Skeletal muscle tissue (tissue), 4 donors: ENCODE results near the gene DKK1. TPM values are rescaled to one million over a fixed set of nuclear protein-coding genes. Genes with fewer than 3 reads are reported as not detected.

Experiments
- H3K27ac ChIP-seq: one replicate; pipeline ENCODE4 v1.7.0; 2013; ENCODE audit warnings: mild to moderate bottlenecking, low read depth, low read length, inconsistent platforms
- H3K27me3 ChIP-seq, 3 donors: one replicate each; pipeline ENCODE4 v1.7.0; 2013; ENCODE audit warnings: low read length in 3 of 3; ENCODE audit not compliant: control insufficient read depth in 3 of 3, insufficient read depth in 3 of 3
- H3K36me3 ChIP-seq, 3 donors: one replicate each; pipeline ENCODE4 v1.7.0; 2013; ENCODE audit warnings: low read length in 3 of 3; ENCODE audit not compliant: control insufficient read depth in 3 of 3, insufficient read depth in 3 of 3
- H3K4me1 ChIP-seq, 3 donors: one replicate each; pipeline ENCODE4 v1.7.0; 2013; ENCODE audit warnings: low read length in 3 of 3, mild to moderate bottlenecking in 3 of 3; ENCODE audit not compliant: control insufficient read depth in 3 of 3, insufficient read depth in 3 of 3
- H3K4me3 ChIP-seq, 3 donors: one replicate each; pipeline ENCODE4 v1.7.0; 2013; ENCODE audit warnings: low read length in 3 of 3
- H3K9ac ChIP-seq, 3 donors: one replicate each; pipeline ENCODE4 v1.7.0; 2013; ENCODE audit warnings: low read length in 3 of 3, mild to moderate bottlenecking in 3 of 3, moderate library complexity in 2 of 3, low read depth in 1 of 3
- H3K9me3 ChIP-seq, 3 donors: one replicate each; pipeline ENCODE4 v1.7.0; 2013; ENCODE audit warnings: low read length in 3 of 3; ENCODE audit not compliant: control insufficient read depth in 3 of 3
- total RNA-seq: library from RNA; depleted of rRNA; stranded (reverse); fragments of >200 nt; gene quantifications from one replicate; pipeline ENCODE4 v1.2.3, GENCODE V29; 2014
- donor health status: Osteomylitis.

Gene DKK1
- total RNA-seq, 1 donor from 2014 or later: under 0.01 TPM

- no peak overlapping the region for H3K4me3 ChIP-seq
- H3K9me3 ChIP-seq: no peaks in the 10 kb centered on the region
- no peak overlapping the region for H3K27ac ChIP-seq
- peaks cover 3 to 10% (median 3%) of the 10 kb centered on the region in 3 donors for H3K4me1 ChIP-seq
- no peak overlapping the region for H3K9ac ChIP-seq
- H3K27me3 ChIP-seq: no peaks in the 10 kb centered on the region
- peaks cover 0 to 13% (median 0%) of the 10 kb centered on the region in 3 donors for H3K36me3 ChIP-seq
Measured at GRCh38 chr10:52283174-52283573, 30.9 kb upstream of the DKK1 start.

GRCh38 chr10:52284416-52285013, 29.6 kb upstream of the DKK1 start:
- H3K36me3 ChIP-seq: peaks cover 0 to 17% (median 0%) of the 10 kb centered on the region in 3 donors
- H3K4me3 ChIP-seq: no peak overlapping the region
- no peak overlapping the region for H3K9ac ChIP-seq
- peaks cover 0 to 14% (median 3%) of the 10 kb centered on the region in 3 donors for H3K4me1 ChIP-seq
- no peaks in the 10 kb centered on the region for H3K9me3 ChIP-seq
- H3K27ac ChIP-seq: no peak overlapping the region
- H3K27me3 ChIP-seq: no peaks in the 10 kb centered on the region

GRCh38 chr10:52287866-52288265, 26.2 kb upstream of the DKK1 start:
- H3K4me3 ChIP-seq: no peak overlapping the region
- H3K4me1 ChIP-seq: peaks cover 0 to 13% (median 3%) of the 10 kb centered on the region in 3 donors
- H3K27me3 ChIP-seq: no peaks in the 10 kb centered on the region
- no peak overlapping the region for H3K9ac ChIP-seq
- H3K27ac ChIP-seq: no peak overlapping the region
- H3K36me3 ChIP-seq: peaks cover 0 to 11% (median 0%) of the 10 kb centered on the region in 3 donors
- no peaks in the 10 kb centered on the region for H3K9me3 ChIP-seq

- H3K36me3 ChIP-seq: peaks cover 0 to 7% (median 3%) of the 10 kb centered on the region in 3 donors
- H3K27me3 ChIP-seq: no peaks in the 10 kb centered on the region
- H3K9ac ChIP-seq: no peak overlapping the region
- no peaks in the 10 kb centered on the region for H3K9me3 ChIP-seq
- H3K27ac ChIP-seq: no peak overlapping the region
- no peaks in the 10 kb centered on the region for H3K4me1 ChIP-seq
- H3K4me3 ChIP-seq: no peak overlapping the region
Measured at GRCh38 chr10:52297747-52298146, 16.3 kb upstream of the DKK1 start.

- Histone ChIP-seq H3K9ac (no peak overlapping the region), H3K9me3 (no peaks in the 10 kb centered on the region), H3K27me3 (no peaks in the 10 kb centered on the region), H3K4me1 (no peaks in the 10 kb centered on the region), H3K36me3 (no peaks in the 10 kb centered on the region), H3K4me3 (no peak overlapping the region), H3K27ac (no peak overlapping the region)
Measured at GRCh38 chr10:52300599-52301277, 13.3 kb upstream of the DKK1 start.

GRCh38 chr10:52308251-52309031, 5.6 kb upstream of the DKK1 start:
- Histone ChIP-seq H3K36me3 (no peaks in the 10 kb centered on the region), H3K9me3 (no peaks in the 10 kb centered on the region), H3K27me3 (peaks cover 0 to 7% (median 6%) of the 10 kb centered on the region in 3 donors), H3K9ac (peak overlapping the region; percentile 45 to 80 (median 63)), H3K27ac (no peak overlapping the region), H3K4me1 (peaks cover 5 to 8% (median 6%) of the 10 kb centered on the region in 3 donors), H3K4me3 (peak overlapping the region; percentile 67 to 82 (median 70))

GRCh38 chr10:52312942-52313255, 1.2 kb upstream of the DKK1 start:
- H3K9ac ChIP-seq: peak overlapping the region in 1 of 3 donors; percentile 64
- H3K27ac ChIP-seq: no peak overlapping the region

GRCh38 chr10:52313256-52313932, 687 bp upstream of the DKK1 start:
- peaks cover 10 to 16% (median 10%) of the 10 kb centered on the region in 3 donors for H3K27me3 ChIP-seq
- no peaks in the 10 kb centered on the region for H3K36me3 ChIP-seq
- H3K4me3 ChIP-seq: peak overlapping the region; percentile 67 to 74 (median 73)
- no peak overlapping the region for H3K27ac ChIP-seq
- H3K9ac ChIP-seq: peak overlapping the region; percentile 23 to 75 (median 64)
- H3K4me1 ChIP-seq: peaks cover 11 to 19% (median 19%) of the 10 kb centered on the region in 3 donors
- H3K9me3 ChIP-seq: no peaks in the 10 kb centered on the region

More at GRCh38 chr10:52312942-52313255, 1.2 kb upstream of the DKK1 start:
- peaks cover 10 to 16% (median 11%) of the 10 kb centered on the region in 3 donors for H3K27me3 ChIP-seq
- no peaks in the 10 kb centered on the region for H3K36me3 ChIP-seq
- peaks cover 11 to 21% (median 19%) of the 10 kb centered on the region in 3 donors for H3K4me1 ChIP-seq
- H3K9me3 ChIP-seq: no peaks in the 10 kb centered on the region
- H3K4me3 ChIP-seq: peak overlapping the region; percentile 67 to 74 (median 73)

GRCh38 chr10:52314822-52315552, 906 bp downstream of the DKK1 start:
- Histone ChIP-seq H3K4me3 (peak overlapping the region; percentile 67 to 74 (median 73)), H3K27me3 (peaks cover 7 to 16% (median 10%) of the 10 kb centered on the region in 3 donors)

More at GRCh38 chr10:52314822-52315552, 906 bp downstream of the DKK1 start:
- H3K36me3 ChIP-seq: no peaks in the 10 kb centered on the region
- H3K27ac ChIP-seq: no peak overlapping the region
- H3K9ac ChIP-seq: peak overlapping the region in 2 of 3 donors; percentile 52 to 64
- H3K4me1 ChIP-seq: peaks cover 11 to 19% (median 18%) of the 10 kb centered on the region in 3 donors
- H3K9me3 ChIP-seq: no peaks in the 10 kb centered on the region
